ENCODE data around the gene GCA.
A peak's percentile ranks its signal among the peaks of the same experiment; 100 is the strongest.

The GCA gene

DNA sequence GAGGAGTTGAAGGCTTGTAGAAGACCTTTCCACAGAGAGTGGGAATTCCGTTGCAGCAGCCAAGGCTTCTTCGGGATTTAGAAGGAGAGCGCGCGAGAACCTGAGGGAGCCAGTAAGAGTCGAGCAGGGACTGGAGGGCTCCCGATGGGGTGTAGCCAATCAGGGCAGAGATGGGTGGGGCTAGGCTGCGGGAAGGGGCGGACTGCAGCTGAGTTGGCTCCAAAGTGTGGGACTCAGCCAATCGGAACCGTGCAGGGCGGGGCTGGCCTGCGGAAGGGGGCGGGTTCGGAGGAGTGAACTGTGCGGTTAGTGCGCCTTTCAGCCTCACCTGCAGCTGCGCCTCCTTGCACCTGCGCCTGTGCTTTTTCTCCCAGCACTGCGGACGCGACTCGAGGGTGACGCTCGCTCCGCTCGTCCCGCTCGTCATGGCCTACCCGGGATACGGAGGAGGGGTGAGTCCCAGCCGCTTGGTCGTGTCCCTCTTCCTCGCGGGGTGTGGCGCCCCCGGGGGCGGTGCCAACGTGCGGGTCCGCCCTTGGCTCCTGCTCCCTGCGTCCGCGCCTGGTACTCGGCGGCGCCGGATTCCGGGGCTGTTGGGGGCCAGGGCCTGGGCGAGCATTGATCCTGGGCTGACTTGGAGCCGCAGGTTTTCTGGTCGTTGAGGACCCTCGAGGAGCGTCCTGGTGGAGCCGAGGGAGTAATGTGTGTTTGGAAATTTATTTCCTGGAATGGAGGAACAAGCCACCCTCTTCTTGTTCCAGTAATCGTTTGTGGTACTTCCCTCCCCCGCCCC is at the start of gene GCA:
Gene GCA (plus strand): TSS at position 309 of the 793 bp plus-strand sequence. CDS start 117 bp downstream, at position 426.
- TF ChIP-seq CTCF (conservative IDR thresholded peaks at IDR 0.05; ENCODE audit: low read depth, low read length): no peak
- DNase-seq (ENCODE audit: low read depth): peak; percentile 97

DNA sequence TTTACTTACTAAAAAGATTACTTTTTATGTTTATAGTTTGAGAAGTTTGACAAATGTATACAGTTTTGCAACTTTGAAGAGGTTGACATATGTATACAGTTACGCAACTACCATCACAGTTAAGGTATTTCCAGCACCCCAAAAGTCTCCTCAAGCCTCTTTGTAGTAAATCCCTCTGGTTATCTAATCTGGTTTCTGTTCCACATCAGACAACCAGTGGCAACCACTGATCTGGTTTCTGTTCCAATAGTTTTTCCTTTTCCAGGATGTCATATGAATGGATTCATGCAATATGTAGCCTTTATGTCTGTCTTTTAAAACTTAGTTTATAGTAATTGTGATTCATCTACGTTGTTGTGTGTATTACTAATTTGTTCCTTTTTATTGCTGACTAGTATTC is 48.9 kb upstream of the GCA start:
- no peak for TF ChIP-seq CTCF (conservative IDR thresholded peaks at IDR 0.05; ENCODE audit: low read depth, low read length)
- H3K4me3 ChIP-seq (ENCODE audit: low read depth, low read length): no peak overlapping the region
- DNase-seq (ENCODE audit: low read depth): no peak

More for the DNA sequence above, at the start of gene GCA:
- H3K4me3 ChIP-seq (ENCODE audit: low read depth, low read length): peak within 1 kb of the TSS; percentile 89

- no peak overlapping the region for H3K4me3 ChIP-seq (ENCODE audit: low read depth, low read length)
- DNase-seq (ENCODE audit: low read depth): peak; percentile 90
- TF ChIP-seq CTCF (conservative IDR thresholded peaks at IDR 0.05; ENCODE audit: low read depth, low read length): peak; percentile 78
Observed at GRCh38 chr2:162297925-162298552, 45.9 kb upstream of the GCA start.

- no peak for TF ChIP-seq CTCF (conservative IDR thresholded peaks at IDR 0.05; ENCODE audit: low read depth, low read length)
- DNase-seq (ENCODE audit: low read depth): no peak
- H3K4me3 ChIP-seq (ENCODE audit: low read depth, low read length): no peak overlapping the region
Observed at GRCh38 chr2:162298669-162299335, 45.1 kb upstream of the GCA start.

- no peak for TF ChIP-seq CTCF (conservative IDR thresholded peaks at IDR 0.05; ENCODE audit: low read depth, low read length)
- no peak overlapping the region for H3K4me3 ChIP-seq (ENCODE audit: low read depth, low read length)
- peak; percentile 22 for DNase-seq (ENCODE audit: low read depth)
Observed at GRCh38 chr2:162300266-162300665, 43.7 kb upstream of the GCA start.

GRCh38 chr2:162301151-162301804 is 42.7 kb upstream of the GCA start:
- peak; percentile 81 for TF ChIP-seq CTCF (conservative IDR thresholded peaks at IDR 0.05; ENCODE audit: low read depth, low read length)
- DNase-seq (ENCODE audit: low read depth): peak; percentile 88
- H3K4me3 ChIP-seq (ENCODE audit: low read depth, low read length): peak overlapping the region; percentile 30

Data from choroid plexus epithelial cell (primary cell).